HCT116 (cell line): ENCODE data around the gene ARAP1. TPM values are rescaled to one million over a fixed set of nuclear protein-coding genes. Genes with fewer than 3 reads are reported as not detected.

Experiments
- ATAC-seq: fragments of 200-7000 bp; cut with Tn5 transposase; 2 replicates; pipeline ENCODE4 v1.9.1; 2020; ENCODE audit warnings: mild to moderate bottlenecking, moderate library complexity
- BruUV-seq: library from RNA; stranded (reverse); fragments of 400-500 nt; replicated peaks from 2 replicates; lab custom pipeline; 2021; lab: Mats Ljungman, UMichigan
- CTCF ChIA-PET: fragments of 300-600 bp; sonication (Branson Sonifier 250); formaldehyde crosslinking; loops from one replicate; lab custom pipeline; 2021; ENCODE audit warnings: antibody characterized with exemption; lab: Charles Lee
- POLR2A ChIA-PET: fragments of 300-600, 350-600 bp; sonication (Branson Sonifier 250); formaldehyde crosslinking; loops from one replicate; lab custom pipeline; 2021; ENCODE audit warnings: antibody characterized with exemption; lab: Charles Lee
- RAD21 ChIA-PET, 2 experiments: fragments of 300-600 bp; sonication (Branson Sonifier 250); formaldehyde crosslinking; loops; one replicate each; lab custom pipeline; 2023; ENCODE audit warnings: low total read pairs in 2 of 2; ENCODE audit not compliant: uncharacterized antibody in 2 of 2, unreplicated experiment in 2 of 2, low non-redundant PET in 1 of 2; lab: Charles Lee
- DNase-seq: peaks from one replicate; pipeline ENCODE4 v3.0.0-alpha.2; 2010; ENCODE audit warnings: low read depth, low spot score
- H2AFZ ChIP-seq: fragments of 200-600 bp; shearing (Covaris generic), sonication (generic); 2 replicates; pipeline ENCODE4 v1.6.1; 2017; ENCODE audit warnings: low read depth, mixed run types, mixed read lengths, antibody characterized with exemption, low read length; ENCODE audit not compliant: poor library complexity, severe bottlenecking
- H3K27ac ChIP-seq: 2 replicates; pipeline ENCODE4 v1.5.1; 2012; ENCODE audit warnings: low read depth, low read length
- H3K27me3 ChIP-seq: fragments of 200-600 bp; sonication (generic); 2 replicates; pipeline ENCODE4 v1.6.1; 2016; ENCODE audit warnings: mixed run types, low read length, mixed read lengths; ENCODE audit not compliant: insufficient read depth
- H3K36me3 ChIP-seq, 2 experiments: fragments of 200-500 bp in 1 of 2; fragments of 200-600 bp in 1 of 2; sonication (Bioruptor generic) in 1 of 2; sonication (generic) in 1 of 2; 2 replicates each; pipeline versions ENCODE4 v1.5.1 to v1.6.1; 2014 to 2016; ENCODE audit warnings: low read length in 2 of 2, inconsistent platforms in 1 of 2, mixed read lengths in 1 of 2, mixed run types in 1 of 2; ENCODE audit not compliant: insufficient read depth in 2 of 2, control insufficient read depth in 1 of 2
- H3K4me1 ChIP-seq, 2 experiments: fragments of 200-600 bp in 1 of 2; sonication (generic) in 1 of 2; 2 replicates each; pipeline versions ENCODE4 v1.5.1 to v1.6.1; 2012 to 2017; ENCODE audit warnings: low read length in 2 of 2, inconsistent platforms in 1 of 2, mild to moderate bottlenecking in 1 of 2, mixed read lengths in 1 of 2, mixed run types in 1 of 2, moderate library complexity in 1 of 2; ENCODE audit not compliant: insufficient read depth in 2 of 2, control insufficient read depth in 1 of 2
- H3K4me2 ChIP-seq: fragments of 200-600 bp; sonication (generic); 2 replicates; pipeline ENCODE4 v1.6.1; 2017; ENCODE audit warnings: mixed run types, low read length, mixed read lengths
- H3K4me3 ChIP-seq, 2 experiments: fragments of 200-600 bp in 1 of 2; sonication (generic) in 1 of 2; replicated peaks in 1 of 2; 2 replicates each; pipeline ENCODE4 v1.5.1; 2011 to 2016; ENCODE audit warnings: low read length in 2 of 2, control low read depth in 1 of 2, low read depth in 1 of 2, mild to moderate bottlenecking in 1 of 2, mixed read lengths in 1 of 2, mixed run types in 1 of 2
- H3K79me2 ChIP-seq: fragments of 200-600 bp; sonication (generic); 2 replicates; pipeline ENCODE4 v1.6.1; 2017; ENCODE audit warnings: mild to moderate bottlenecking, mixed run types, low read length, moderate library complexity, mixed read lengths; ENCODE audit not compliant: insufficient read depth
- H3K9ac ChIP-seq: fragments of 200-600 bp; sonication (generic); 2 replicates; pipeline ENCODE4 v1.6.1; 2016; ENCODE audit warnings: low read length, mixed read lengths
- H3K9me2 ChIP-seq: fragments of 200-600 bp; sonication (generic), shearing (Covaris generic); 2 replicates; pipeline ENCODE4 v1.6.1; 2017; ENCODE audit warnings: mixed run types, mild to moderate bottlenecking, moderate library complexity; ENCODE audit not compliant: insufficient read depth
- H3K9me3 ChIP-seq, 2 experiments: fragments of 200-500 bp in 1 of 2; fragments of 200-600 bp in 1 of 2; sonication (Bioruptor generic) in 1 of 2; sonication (generic) in 1 of 2; 2 replicates each; pipeline ENCODE4 v1.6.1; 2014 to 2017; ENCODE audit warnings: low read length in 2 of 2, mixed read lengths in 2 of 2, inconsistent platforms in 1 of 2, low read depth in 1 of 2, mild to moderate bottlenecking in 1 of 2, mixed run types in 1 of 2, moderate library complexity in 1 of 2; ENCODE audit not compliant: control insufficient read depth in 1 of 2, insufficient read depth in 1 of 2
- H4K20me1 ChIP-seq: fragments of 200-600 bp; sonication (generic), shearing (Covaris generic); 2 replicates; pipeline ENCODE4 v1.6.1; 2017; ENCODE audit warnings: mixed run types, mild to moderate bottlenecking, moderate library complexity; ENCODE audit not compliant: insufficient read depth
- CBX3 ChIP-seq: IDR thresholded peaks from 2 replicates; pipeline ENCODE4 v1.6.1; 2012; ENCODE audit warnings: low read depth
- EGR1 ChIP-seq: IDR thresholded peaks from 2 replicates; pipeline ENCODE4 v1.6.1; 2012; ENCODE audit warnings: low read depth
- ELF1 ChIP-seq: IDR thresholded peaks from 2 replicates; pipeline ENCODE4 v1.6.1; 2012; ENCODE audit warnings: low read depth, borderline replicate concordance
- FOSL1 ChIP-seq: IDR thresholded peaks from 2 replicates; pipeline ENCODE4 v1.6.1; 2012; ENCODE audit warnings: low read depth
- SRF ChIP-seq: IDR thresholded peaks from 2 replicates; pipeline ENCODE4 v1.6.1; 2012; ENCODE audit warnings: low read depth
- TCF7L2 ChIP-seq: IDR thresholded peaks from 2 replicates; pipeline ENCODE4 v1.7.0; 2011; ENCODE audit warnings: borderline replicate concordance, inconsistent platforms; ENCODE audit not compliant: insufficient read depth, insufficient read length; ENCODE audit errors: extremely low read depth
- intact Hi-C: fragments of 100-400 bp; cut with micrococcal nuclease; formaldehyde crosslinking; loops from 2 replicates; pipeline ENCODE4 v1.10.0; 2022
- total RNA-seq: library from RNA; stranded (reverse); gene quantifications from one replicate; pipeline ENCODE4 v1.2.1, GENCODE V29; 2021; ENCODE audit not compliant: unreplicated experiment
- TF ChIP-seq, protein P1 (sequence below): IDR thresholded peaks from 2 replicates; pipeline ENCODE4 v1.6.1; 2011; ENCODE audit warnings: mild to moderate bottlenecking, low read length, moderate library complexity; ENCODE audit not compliant: insufficient replicate concordance; ENCODE audit errors: extremely low read depth
- TF ChIP-seq, protein P2 (sequence below): IDR thresholded peaks from 2 replicates; pipeline ENCODE4 v1.6.1; 2012
- TF ChIP-seq, protein P3 (sequence below): IDR thresholded peaks from 2 replicates; pipeline ENCODE4 v1.6.1; 2012; ENCODE audit warnings: low read depth

ARAP1 gene
- total RNA-seq, 1 experiment from 2014 or later: 57.4 TPM

DNA sequence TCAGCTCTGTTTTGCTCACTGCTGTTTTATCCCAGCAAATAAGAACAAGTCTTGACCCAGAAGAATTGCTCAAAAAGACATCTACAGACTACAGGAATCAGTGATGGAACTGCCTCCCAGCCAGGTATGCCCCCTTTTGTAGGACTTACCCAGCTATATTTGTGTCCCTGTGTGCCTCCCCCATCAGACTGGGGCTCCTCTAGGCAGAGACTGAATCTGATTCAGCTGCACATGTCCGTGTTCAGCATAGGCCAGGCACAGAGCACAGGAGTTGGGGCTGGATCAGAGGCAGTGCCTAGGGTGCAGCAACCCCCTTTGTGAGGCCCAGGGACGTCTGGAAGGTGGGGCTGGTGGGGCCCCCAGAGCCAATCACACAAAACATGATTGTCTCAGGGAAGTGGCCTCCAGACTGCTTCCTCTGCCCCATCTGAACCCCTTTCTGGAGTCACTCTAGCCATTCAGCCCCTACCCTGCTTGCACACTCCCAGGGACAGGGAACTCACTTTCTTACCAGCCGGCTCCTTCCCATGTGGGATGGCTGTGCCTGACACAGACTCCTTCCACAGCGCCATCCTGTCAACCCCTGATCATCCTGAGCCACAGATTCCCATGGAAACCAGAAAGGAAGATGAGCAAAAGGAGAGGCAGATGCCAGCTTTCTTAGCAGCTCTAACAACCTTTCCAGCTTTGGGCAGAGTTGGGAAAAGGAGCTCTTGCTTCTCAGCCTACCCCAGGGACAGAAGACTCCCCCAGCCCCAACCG lies 102.8 kb downstream of the ARAP1 start:
- Histone ChIP-seq H4K20me1 (no peaks in the 10 kb centered on the region), H3K79me2 (no peaks in the 10 kb centered on the region), H3K36me3 (no peaks in the 10 kb centered on the region), H3K9me2 (no peaks in the 10 kb centered on the region), H3K4me2 (no peak overlapping the region), H3K27me3 (no peaks in the 10 kb centered on the region), H3K4me3 (no peak overlapping the region), H3K9ac (no peak overlapping the region), H2AFZ (no peak overlapping the region), H3K9me3 (no peaks in the 10 kb centered on the region), H3K4me1 (no peaks in the 10 kb centered on the region), H3K27ac (no peak overlapping the region)
- intact Hi-C loops: no loop called here
- DNase-seq: no peak
- ChIA-PET CTCF (no interaction called here), POLR2A (no interaction called here), RAD21 (no interaction called here)
- BruUV-seq: no TSS peak
- no peak for ATAC-seq
- TF ChIP-seq TCF7L2 (no peak), EGR1 (no peak), ELF1 (no peak), SRF (no peak), FOSL1 (no peak), CBX3 (no peak)
- TF ChIP-seq, protein P1, sequence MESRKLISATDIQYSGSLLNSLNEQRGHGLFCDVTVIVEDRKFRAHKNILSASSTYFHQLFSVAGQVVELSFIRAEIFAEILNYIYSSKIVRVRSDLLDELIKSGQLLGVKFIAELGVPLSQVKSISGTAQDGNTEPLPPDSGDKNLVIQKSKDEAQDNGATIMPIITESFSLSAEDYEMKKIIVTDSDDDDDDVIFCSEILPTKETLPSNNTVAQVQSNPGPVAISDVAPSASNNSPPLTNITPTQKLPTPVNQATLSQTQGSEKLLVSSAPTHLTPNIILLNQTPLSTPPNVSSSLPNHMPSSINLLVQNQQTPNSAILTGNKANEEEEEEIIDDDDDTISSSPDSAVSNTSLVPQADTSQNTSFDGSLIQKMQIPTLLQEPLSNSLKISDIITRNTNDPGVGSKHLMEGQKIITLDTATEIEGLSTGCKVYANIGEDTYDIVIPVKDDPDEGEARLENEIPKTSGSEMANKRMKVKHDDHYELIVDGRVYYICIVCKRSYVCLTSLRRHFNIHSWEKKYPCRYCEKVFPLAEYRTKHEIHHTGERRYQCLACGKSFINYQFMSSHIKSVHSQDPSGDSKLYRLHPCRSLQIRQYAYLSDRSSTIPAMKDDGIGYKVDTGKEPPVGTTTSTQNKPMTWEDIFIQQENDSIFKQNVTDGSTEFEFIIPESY: no peak
- TF ChIP-seq, protein P2, sequence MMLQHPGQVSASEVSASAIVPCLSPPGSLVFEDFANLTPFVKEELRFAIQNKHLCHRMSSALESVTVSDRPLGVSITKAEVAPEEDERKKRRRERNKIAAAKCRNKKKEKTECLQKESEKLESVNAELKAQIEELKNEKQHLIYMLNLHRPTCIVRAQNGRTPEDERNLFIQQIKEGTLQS: no peak
- TF ChIP-seq, protein P3, sequence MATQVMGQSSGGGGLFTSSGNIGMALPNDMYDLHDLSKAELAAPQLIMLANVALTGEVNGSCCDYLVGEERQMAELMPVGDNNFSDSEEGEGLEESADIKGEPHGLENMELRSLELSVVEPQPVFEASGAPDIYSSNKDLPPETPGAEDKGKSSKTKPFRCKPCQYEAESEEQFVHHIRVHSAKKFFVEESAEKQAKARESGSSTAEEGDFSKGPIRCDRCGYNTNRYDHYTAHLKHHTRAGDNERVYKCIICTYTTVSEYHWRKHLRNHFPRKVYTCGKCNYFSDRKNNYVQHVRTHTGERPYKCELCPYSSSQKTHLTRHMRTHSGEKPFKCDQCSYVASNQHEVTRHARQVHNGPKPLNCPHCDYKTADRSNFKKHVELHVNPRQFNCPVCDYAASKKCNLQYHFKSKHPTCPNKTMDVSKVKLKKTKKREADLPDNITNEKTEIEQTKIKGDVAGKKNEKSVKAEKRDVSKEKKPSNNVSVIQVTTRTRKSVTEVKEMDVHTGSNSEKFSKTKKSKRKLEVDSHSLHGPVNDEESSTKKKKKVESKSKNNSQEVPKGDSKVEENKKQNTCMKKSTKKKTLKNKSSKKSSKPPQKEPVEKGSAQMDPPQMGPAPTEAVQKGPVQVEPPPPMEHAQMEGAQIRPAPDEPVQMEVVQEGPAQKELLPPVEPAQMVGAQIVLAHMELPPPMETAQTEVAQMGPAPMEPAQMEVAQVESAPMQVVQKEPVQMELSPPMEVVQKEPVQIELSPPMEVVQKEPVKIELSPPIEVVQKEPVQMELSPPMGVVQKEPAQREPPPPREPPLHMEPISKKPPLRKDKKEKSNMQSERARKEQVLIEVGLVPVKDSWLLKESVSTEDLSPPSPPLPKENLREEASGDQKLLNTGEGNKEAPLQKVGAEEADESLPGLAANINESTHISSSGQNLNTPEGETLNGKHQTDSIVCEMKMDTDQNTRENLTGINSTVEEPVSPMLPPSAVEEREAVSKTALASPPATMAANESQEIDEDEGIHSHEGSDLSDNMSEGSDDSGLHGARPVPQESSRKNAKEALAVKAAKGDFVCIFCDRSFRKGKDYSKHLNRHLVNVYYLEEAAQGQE: no peak
